Body of pancreas (tissue), 4 donors: ENCODE measurements around the gene HOXB9. TPM values are rescaled to one million over a fixed set of nuclear protein-coding genes. Genes with fewer than 3 reads are reported as not detected.

Source experiments
- ATAC-seq: fragments of 150-250 bp; one replicate; pipeline ENCODE4 v1.9.1; 2016
- DNase-seq, 4 donors: peaks; one replicate each; pipeline ENCODE4 v3.0.0-alpha.2; 2019
- H3K27ac ChIP-seq, 4 donors: fragments of 200-600 bp; sonication (generic); 1 replicate in 3 of 4; 2 replicates in 1 of 4; pipeline versions ENCODE4 v1.5.1 to v1.6.1; 2016 to 2019; ENCODE audit warnings: mild to moderate bottlenecking in 1 of 4, mixed read lengths in 1 of 4, moderate library complexity in 1 of 4
- H3K27me3 ChIP-seq, 2 donors: fragments of 200-600 bp; sonication (generic); one replicate each; pipeline ENCODE4 v1.6.0; 2016; ENCODE audit warnings: mild to moderate bottlenecking in 1 of 2
- H3K36me3 ChIP-seq, 2 donors: fragments of 200-600 bp; sonication (generic); replicated peaks in 1 of 2; 2 replicates each; pipeline ENCODE4 v1.5.1; 2016; ENCODE audit warnings: low read depth in 2 of 2; ENCODE audit not compliant: insufficient read depth in 1 of 2
- H3K4me1 ChIP-seq: fragments of 200-600 bp; sonication (generic); one replicate; pipeline ENCODE4 v1.6.0; 2016
- H3K4me3 ChIP-seq, 2 donors: fragments of 200-600 bp; sonication (generic); 1 replicate in 1 of 2; 2 replicates in 1 of 2; pipeline ENCODE4 v1.5.1; 2016 to 2019
- H3K9me3 ChIP-seq, 3 donors: fragments of 200-600 bp; sonication (generic); 1 replicate in 2 of 3; 2 replicates in 1 of 3; pipeline ENCODE4 v1.5.1; 2016
- POLR2A ChIP-seq, 3 donors: fragments of 450-650 bp; IDR thresholded peaks; one replicate each; pipeline ENCODE4 v1.6.1; 2016; ENCODE audit warnings: antibody characterized with exemption in 3 of 3, mild to moderate bottlenecking in 2 of 3
- WGBS, 2 donors: methylation state at CpG; one replicate each; pipeline ENCODE4 v1.1.5; 2017; 5-methylcytosine and 5-hydroxymethylcytosine counted together
- intact Hi-C: fragments of 100-400 bp; cut with DNase I; formaldehyde crosslinking; loops from one replicate; pipeline ENCODE4 v1.15.1; 2023
- total RNA-seq, 2 donors: library from RNA; depleted of rRNA; stranded (reverse); fragments of >200 nt; gene quantifications; one replicate each; pipeline ENCODE4 v1.1.0, GENCODE V29; 2016
- TF ChIP-seq, protein P1 (sequence below), 7 experiments: fragments of 450-650 bp in 4 of 7; fragments of 200-600 bp in 3 of 7; sonication (generic) in 3 of 7; IDR thresholded peaks; one replicate each; pipeline ENCODE4 v1.5.1; 2016 to 2019; ENCODE audit warnings: antibody characterized with exemption in 7 of 7

HOXB9 gene
- total RNA-seq, 2 donors from 2014 or later = not detected

DNA sequence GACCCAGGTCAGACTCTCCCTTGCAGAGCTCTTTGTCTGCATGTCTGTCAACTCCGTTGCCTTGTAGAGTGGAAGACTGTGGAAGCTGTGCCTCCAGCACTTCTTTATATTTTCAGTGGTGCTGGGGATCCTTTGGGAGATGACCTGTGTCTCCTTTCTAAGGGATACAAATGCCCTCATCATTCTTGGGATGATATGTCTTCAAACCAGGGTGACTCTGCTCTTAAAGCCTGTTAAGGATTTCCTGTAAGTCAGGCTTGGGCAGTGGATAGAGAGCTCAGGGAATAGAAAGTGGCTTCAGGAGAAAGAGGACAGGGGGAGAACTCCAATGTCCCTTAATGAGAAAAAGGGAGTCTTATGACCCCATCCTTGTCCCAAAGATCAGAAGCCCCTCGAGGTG, 37.6 kb downstream of the HOXB9 start:
- DNase-seq = no peak

DNA sequence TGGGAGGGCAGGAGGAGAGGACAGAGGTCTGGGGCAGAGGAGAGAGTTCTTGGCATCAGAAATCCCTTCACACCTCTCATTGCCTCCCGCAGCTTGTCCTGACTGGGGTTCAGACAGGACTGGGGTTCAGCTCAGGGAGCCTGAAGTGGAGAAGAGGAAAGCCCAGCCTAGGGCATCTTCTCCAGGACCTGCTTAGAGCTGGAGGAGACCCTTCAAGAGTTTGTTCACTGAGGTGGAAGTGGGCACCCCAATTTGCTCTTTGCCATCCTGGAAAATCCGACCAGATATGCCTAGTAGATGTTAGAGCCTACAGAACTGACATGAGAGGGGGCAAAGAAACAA, 38.1 kb downstream of the HOXB9 start:
- WGBS, 2 donors = 26 to 42% methylated on average over 2 of the region's 2 CpGs
- DNase-seq (no peak), ATAC-seq (no peak)
- Histone ChIP-seq H3K4me3 (no peak overlapping the region), H3K27ac (no peak overlapping the region), H3K36me3 (no peaks in the 10 kb centered on the region), H3K9me3 (no peaks in the 10 kb centered on the region), H3K27me3 (peaks cover 0 to 39% of the 10 kb centered on the region in 2 donors), H3K4me1 (peaks cover 19% of the 10 kb centered on the region)
- TF ChIP-seq, protein P1, sequence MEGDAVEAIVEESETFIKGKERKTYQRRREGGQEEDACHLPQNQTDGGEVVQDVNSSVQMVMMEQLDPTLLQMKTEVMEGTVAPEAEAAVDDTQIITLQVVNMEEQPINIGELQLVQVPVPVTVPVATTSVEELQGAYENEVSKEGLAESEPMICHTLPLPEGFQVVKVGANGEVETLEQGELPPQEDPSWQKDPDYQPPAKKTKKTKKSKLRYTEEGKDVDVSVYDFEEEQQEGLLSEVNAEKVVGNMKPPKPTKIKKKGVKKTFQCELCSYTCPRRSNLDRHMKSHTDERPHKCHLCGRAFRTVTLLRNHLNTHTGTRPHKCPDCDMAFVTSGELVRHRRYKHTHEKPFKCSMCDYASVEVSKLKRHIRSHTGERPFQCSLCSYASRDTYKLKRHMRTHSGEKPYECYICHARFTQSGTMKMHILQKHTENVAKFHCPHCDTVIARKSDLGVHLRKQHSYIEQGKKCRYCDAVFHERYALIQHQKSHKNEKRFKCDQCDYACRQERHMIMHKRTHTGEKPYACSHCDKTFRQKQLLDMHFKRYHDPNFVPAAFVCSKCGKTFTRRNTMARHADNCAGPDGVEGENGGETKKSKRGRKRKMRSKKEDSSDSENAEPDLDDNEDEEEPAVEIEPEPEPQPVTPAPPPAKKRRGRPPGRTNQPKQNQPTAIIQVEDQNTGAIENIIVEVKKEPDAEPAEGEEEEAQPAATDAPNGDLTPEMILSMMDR (IDR thresholded peaks at IDR 0.05) = no peak
- no peak for TF ChIP-seq POLR2A (IDR thresholded peaks at IDR 0.05)
- intact Hi-C loops = no loop called here

More for the DNA sequence above, 37.6 kb downstream of the HOXB9 start:
- no peak overlapping the region for H3K4me3 ChIP-seq
- no peak for ATAC-seq
- intact Hi-C loops = no loop called here
- no peak for TF ChIP-seq POLR2A (IDR thresholded peaks at IDR 0.05)
- TF ChIP-seq, protein P1 (IDR thresholded peaks at IDR 0.05) = no peak
- no peak overlapping the region for H3K27ac ChIP-seq
- no peaks in the 10 kb centered on the region for H3K9me3 ChIP-seq
- no peaks in the 10 kb centered on the region for H3K36me3 ChIP-seq
- WGBS, 2 donors = 17 to 20% methylated on average over 2 of the region's 2 CpGs
- H3K27me3 ChIP-seq = peaks cover 0 to 43% of the 10 kb centered on the region in 2 donors
- peaks cover 23% of the 10 kb centered on the region for H3K4me1 ChIP-seq

DNA sequence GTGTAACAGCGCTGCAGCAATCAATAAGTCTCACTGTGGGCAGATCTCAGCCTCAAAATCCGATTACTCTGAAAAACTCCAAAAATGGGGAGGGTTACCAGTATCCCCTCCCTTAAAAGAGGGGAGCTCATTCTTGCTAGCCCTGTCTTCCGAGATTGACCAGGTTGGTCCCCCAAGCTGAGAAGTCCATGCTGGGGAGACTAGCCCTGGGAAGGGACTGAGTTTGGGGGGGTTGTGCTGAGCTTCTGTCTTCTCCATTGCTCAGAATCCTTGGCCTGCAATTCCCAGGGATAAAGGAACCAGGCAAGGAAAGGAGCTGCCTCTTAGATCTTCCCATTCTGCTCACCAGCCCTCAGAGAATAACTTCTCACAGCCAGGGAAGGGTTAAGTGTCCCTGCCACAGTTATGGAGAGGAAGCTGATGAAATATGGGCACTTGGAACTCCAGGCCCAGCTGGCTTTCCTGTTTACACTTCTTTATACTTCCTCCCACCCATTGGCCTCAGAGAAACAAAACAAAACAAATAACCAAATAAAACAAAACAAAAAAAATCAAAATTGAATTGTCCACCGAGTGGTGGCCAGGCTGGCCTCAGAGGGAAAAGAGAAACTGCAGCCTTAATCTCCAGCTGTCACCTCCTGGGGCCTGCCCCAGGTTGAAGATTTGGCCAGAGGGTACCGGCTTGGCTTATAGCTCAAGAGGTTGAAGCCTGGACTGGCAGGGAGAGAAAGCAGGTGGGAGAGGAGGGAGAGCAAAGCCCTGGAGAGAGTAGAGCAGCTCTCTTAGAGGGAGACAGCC, 38.7 kb downstream of the HOXB9 start:
- 39 to 44% methylated on average over 5 of the region's 5 CpGs for WGBS, 2 donors
- DNase-seq = no peak
- H3K27ac ChIP-seq = no peak overlapping the region
- H3K9me3 ChIP-seq = no peaks in the 10 kb centered on the region
- no peak for TF ChIP-seq POLR2A (IDR thresholded peaks at IDR 0.05)
- TF ChIP-seq, protein P1 (IDR thresholded peaks at IDR 0.05) = no peak
- peaks cover 15% of the 10 kb centered on the region for H3K4me1 ChIP-seq
- no peaks in the 10 kb centered on the region for H3K36me3 ChIP-seq
- no peak overlapping the region for H3K4me3 ChIP-seq
- peaks cover 0 to 39% of the 10 kb centered on the region in 2 donors for H3K27me3 ChIP-seq
- ATAC-seq = no peak
- intact Hi-C loops = no loop called here

DNA sequence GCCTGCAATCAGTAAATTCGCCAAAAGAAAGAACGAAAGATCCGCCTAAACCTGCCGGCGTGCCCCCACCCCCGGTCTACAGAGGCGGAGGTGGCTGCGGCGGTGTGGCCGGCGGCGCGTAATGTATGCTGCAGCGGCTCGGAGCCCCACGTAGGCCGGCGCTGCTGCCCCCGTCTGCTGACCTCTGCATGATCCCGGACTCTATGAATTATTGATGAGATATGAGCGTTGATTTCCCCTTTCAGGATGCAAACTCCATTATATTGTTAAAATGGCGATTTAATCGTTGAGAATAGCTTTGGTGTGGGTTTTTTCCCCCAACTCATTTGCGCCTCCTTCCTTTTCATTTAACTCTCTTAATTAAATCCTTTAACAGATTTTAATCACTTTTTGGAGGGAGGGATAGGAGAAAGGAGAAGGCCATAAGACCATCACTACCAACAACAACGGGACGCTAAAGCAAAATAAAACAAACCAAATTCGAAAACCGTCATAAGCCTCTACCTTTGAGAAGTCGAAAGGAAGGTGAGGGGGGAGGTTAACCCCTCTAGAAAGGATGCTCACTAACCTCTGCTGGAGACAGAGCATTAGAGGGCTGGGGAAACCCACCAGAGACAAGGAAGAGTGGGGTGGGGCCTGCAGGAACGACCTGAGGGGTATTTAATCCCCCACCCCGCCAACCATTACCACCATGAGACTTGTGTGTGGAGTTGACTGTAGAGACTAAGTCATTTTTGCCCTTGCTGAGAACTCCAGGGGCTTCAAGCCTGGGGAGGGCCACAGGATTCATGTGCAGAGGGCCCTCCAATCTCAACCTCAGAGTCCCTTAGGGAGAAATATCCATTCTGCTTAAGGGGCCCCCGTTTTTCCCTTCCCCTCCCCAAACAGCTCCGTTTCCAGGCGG, 39.6 kb downstream of the HOXB9 start:
- Histone ChIP-seq H3K4me3 (no peak overlapping the region), H3K27ac (peak overlapping the region in 3 of 4 donors; percentile 35 to 60 (median 58)), H3K9me3 (no peaks in the 10 kb centered on the region), H3K4me1 (peaks cover 23% of the 10 kb centered on the region), H3K36me3 (no peaks in the 10 kb centered on the region), H3K27me3 (peaks cover 0 to 42% of the 10 kb centered on the region in 2 donors)
- ATAC-seq (no peak), DNase-seq (no peak)
- intact Hi-C loops = no loop called here
- TF ChIP-seq POLR2A (IDR thresholded peaks at IDR 0.05) = no peak
- TF ChIP-seq, protein P1 (IDR thresholded peaks at IDR 0.05) = no peak
- 12 to 19% methylated on average over 34 of the region's 34 CpGs for WGBS, 2 donors
